GM12892 (cell line): ENCODE data around the gene PDLIM7.

Experiments used
- POLR2A ChIP-seq: IDR thresholded peaks from 2 replicates; pipeline ENCODE4 v1.6.1; 2011; ENCODE audit warnings: low read depth, low read length, control low read depth
- TAF1 ChIP-seq: IDR thresholded peaks from 2 replicates; pipeline ENCODE4 v1.6.1; 2011; ENCODE audit warnings: low read depth, mild to moderate bottlenecking, control low read depth, low read length, borderline replicate concordance

DNA sequence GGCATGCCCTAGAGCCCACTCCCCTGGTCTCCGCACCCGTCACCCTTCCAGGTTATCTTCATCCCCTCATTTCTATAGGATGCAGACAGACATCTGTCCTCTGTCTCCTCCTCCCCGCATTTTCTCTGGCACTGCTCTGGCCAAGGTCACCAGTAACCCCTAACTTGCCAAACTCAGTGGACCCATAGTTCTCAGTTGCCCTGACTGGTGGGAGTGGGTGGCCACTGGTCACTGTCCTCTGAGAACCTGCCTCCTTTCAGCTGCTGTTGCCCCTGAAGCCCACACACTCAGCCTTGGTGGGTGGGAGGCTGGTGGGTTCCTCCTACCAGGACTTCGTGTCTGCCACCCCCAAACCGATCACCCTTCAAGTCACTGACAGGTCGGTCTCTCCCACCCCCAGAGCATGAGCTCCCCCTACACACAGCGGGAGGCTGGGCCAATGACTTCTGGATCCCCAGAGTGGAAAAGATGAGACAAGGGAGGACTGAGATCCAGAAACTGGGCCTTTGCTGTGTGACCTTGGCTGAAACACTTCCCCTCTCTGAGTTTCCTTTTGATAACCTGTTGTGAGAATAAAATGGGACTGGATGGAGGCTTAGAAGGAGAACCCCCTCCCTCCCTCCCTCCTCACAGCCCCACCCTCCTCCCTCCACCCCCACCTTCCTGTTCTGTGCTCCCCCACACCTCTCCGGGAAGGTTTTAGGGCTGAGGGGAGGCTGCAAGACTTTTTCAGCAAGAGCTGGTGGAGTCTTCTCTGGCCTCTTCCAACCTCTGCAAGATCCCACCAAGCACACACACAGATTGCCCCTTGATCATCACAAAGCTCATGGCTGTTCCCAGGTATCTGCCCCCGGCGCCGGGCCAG lies 21.6 kb downstream of the PDLIM7 start:
- TF ChIP-seq POLR2A (no peak), TAF1 (no peak)
